ENCODE data around the gene CAPZA1. TPM values are rescaled to one million over a fixed set of nuclear protein-coding genes. Genes with fewer than 3 reads are reported as not detected.
A peak's percentile ranks its signal among the peaks of the same experiment; 100 is the strongest.

CAPZA1 gene
- total and polyA plus RNA-seq, 12 donors: 60.1 to 178 (median 94.0) TPM

DNA sequence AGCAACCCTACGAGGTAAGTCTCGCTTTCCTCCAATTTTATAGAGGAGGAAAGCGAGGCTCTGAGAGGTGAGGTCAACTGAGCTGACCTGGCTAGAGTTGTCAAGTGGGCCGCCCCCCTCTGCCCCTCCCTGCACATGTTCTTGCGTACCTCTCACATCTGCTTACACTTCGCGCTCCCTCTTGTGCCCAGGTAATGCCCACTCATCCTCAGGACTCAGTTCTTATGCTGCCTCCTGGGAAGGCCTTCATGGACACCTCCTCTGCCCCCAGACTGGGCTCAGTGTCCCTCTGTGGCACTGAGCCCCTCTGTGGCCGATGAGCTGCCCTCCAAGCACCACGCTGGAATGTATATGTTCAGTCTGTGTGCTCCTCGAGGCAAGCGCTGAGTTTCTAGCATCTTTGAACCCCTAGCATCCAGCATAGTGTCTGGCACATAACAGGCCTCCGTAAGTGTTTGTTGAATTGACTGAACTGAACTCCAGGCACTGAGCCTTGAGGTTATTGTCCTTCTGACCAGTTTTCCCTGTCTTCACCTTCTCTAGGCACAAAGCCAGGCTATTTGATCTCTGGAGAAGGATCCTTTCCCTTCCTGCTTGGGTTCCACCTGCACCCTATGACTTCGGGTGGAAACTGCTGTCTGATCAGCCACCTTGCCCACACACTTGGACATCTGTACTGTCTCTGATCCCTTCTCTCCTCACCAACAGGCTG, 68.3 kb downstream of the CAPZA1 start:
- intact Hi-C loops (cut with DNase I): no loop called here
- TF ChIP-seq, protein P1, sequence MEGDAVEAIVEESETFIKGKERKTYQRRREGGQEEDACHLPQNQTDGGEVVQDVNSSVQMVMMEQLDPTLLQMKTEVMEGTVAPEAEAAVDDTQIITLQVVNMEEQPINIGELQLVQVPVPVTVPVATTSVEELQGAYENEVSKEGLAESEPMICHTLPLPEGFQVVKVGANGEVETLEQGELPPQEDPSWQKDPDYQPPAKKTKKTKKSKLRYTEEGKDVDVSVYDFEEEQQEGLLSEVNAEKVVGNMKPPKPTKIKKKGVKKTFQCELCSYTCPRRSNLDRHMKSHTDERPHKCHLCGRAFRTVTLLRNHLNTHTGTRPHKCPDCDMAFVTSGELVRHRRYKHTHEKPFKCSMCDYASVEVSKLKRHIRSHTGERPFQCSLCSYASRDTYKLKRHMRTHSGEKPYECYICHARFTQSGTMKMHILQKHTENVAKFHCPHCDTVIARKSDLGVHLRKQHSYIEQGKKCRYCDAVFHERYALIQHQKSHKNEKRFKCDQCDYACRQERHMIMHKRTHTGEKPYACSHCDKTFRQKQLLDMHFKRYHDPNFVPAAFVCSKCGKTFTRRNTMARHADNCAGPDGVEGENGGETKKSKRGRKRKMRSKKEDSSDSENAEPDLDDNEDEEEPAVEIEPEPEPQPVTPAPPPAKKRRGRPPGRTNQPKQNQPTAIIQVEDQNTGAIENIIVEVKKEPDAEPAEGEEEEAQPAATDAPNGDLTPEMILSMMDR (IDR thresholded peaks at IDR 0.05): no peak
- no peak for TF ChIP-seq POLR2A (IDR thresholded peaks at IDR 0.05)
- no peaks in the 10 kb centered on the region for H3K27me3 ChIP-seq
- H3K9me3 ChIP-seq (replicated peaks in 1 of 3): no peaks in the 10 kb centered on the region
- 86 to 91% (median 90%) methylated on average over 13 of the region's 13 CpGs for WGBS, 4 donors
- peaks cover 0 to 24% of the 10 kb centered on the region in 2 donors for H3K4me1 ChIP-seq (replicated peaks in 1 of 2)
- no peak overlapping the region for H3K4me3 ChIP-seq
- no peak for DNase-seq
- peak overlapping the region in 2 of 5 donors; percentile 1 to 63 for H3K27ac ChIP-seq
- H3K36me3 ChIP-seq (replicated peaks in 1 of 2): peaks cover 0 to 35% of the 10 kb centered on the region in 2 donors

DNA sequence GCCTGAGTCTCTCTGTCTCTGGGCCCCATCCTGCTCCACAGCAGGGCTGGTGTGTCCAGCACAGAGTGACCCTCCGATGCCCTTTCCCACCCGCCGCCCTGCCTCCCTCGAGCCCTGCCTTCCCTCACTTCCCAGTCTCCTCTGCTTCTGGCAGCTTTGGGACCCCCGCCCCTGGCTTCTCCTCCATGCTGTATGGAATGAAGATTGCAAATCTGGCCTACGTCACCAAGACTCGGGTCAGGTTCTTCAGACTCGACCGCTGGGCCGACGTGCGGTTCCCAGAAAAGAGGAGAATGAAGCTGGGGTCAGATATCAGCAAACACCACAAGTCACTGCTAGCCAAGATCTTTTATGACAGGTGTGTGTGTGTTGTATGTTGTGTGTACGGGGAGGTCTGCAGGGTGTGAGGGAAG, 69.2 kb downstream of the CAPZA1 start:
- Histone ChIP-seq H3K4me3 (no peak overlapping the region), H3K27ac (peak overlapping the region in 2 of 5 donors; percentile 1 to 63), H3K36me3 (replicated peaks in 1 of 2) (peaks cover 0 to 43% of the 10 kb centered on the region in 2 donors), H3K4me1 (replicated peaks in 1 of 2) (peaks cover 0 to 24% of the 10 kb centered on the region in 2 donors), H3K9me3 (replicated peaks in 1 of 3) (no peaks in the 10 kb centered on the region), H3K27me3 (no peaks in the 10 kb centered on the region)
- 71 to 88% (median 79%) methylated on average over 13 of the region's 13 CpGs for WGBS, 4 donors
- no peak for DNase-seq
- no peak for TF ChIP-seq POLR2A (IDR thresholded peaks at IDR 0.05)
- TF ChIP-seq, protein P1 (IDR thresholded peaks at IDR 0.05): no peak
- intact Hi-C loops (cut with DNase I): no loop called here

- intact Hi-C loops (cut with DNase I): no loop called here
- Histone ChIP-seq H3K27me3 (no peaks in the 10 kb centered on the region), H3K4me1 (replicated peaks in 1 of 2) (peaks cover 0 to 24% of the 10 kb centered on the region in 2 donors), H3K27ac (peak overlapping the region in 2 of 5 donors; percentile 1 to 63), H3K4me3 (no peak overlapping the region), H3K9me3 (replicated peaks in 1 of 3) (no peaks in the 10 kb centered on the region), H3K36me3 (replicated peaks in 1 of 2) (peaks cover 0 to 48% of the 10 kb centered on the region in 2 donors)
- TF ChIP-seq, protein P1 (IDR thresholded peaks at IDR 0.05): no peak
- TF ChIP-seq POLR2A (IDR thresholded peaks at IDR 0.05): no peak
- DNase-seq: no peak
- WGBS, 4 donors: 94 to 100% (median 97%) methylated on average over 5 to 9 of the region's 9 CpGs
These were observed 69.7 kb downstream of the CAPZA1 start for GRCh38 chr1:112689196-112689841.

GRCh38 chr1:112689842-112690237, 70.2 kb downstream of the CAPZA1 start:
- 91 to 100% (median 93%) methylated on average over 3 to 11 of the region's 11 CpGs for whole genome bisulfite sequencing, 4 donors
- no peak overlapping the region for H3K27ac ChIP-seq
- peaks cover 0 to 54% of the 10 kb centered on the region in 2 donors for H3K36me3 ChIP-seq (replicated peaks in 1 of 2)

More at GRCh38 chr1:112689842-112690237, 70.2 kb downstream of the CAPZA1 start:
- intact Hi-C loops (cut with DNase I): no loop called here
- TF ChIP-seq, protein P1 (IDR thresholded peaks at IDR 0.05): no peak
- TF ChIP-seq POLR2A (IDR thresholded peaks at IDR 0.05): no peak
- DNase-seq: no peak
- no peaks in the 10 kb centered on the region for H3K27me3 ChIP-seq
- H3K4me3 ChIP-seq: no peak overlapping the region
- peaks cover 0 to 24% of the 10 kb centered on the region in 2 donors for H3K4me1 ChIP-seq (replicated peaks in 1 of 2)
- no peaks in the 10 kb centered on the region for H3K9me3 ChIP-seq (replicated peaks in 1 of 3)

All from adrenal gland (tissue), 12 donors.